ENCODE results near the gene UBN2. TPM values are rescaled to one million over a fixed set of nuclear protein-coding genes. Genes with fewer than 3 reads are reported as not detected.

Gene UBN2
- total and polyA plus RNA-seq, 2 of the 13 experiments (the other 11 are each of a cell fraction or from before 2014, with no cell fraction given) = 5.6 to 5.7 TPM

DNA sequence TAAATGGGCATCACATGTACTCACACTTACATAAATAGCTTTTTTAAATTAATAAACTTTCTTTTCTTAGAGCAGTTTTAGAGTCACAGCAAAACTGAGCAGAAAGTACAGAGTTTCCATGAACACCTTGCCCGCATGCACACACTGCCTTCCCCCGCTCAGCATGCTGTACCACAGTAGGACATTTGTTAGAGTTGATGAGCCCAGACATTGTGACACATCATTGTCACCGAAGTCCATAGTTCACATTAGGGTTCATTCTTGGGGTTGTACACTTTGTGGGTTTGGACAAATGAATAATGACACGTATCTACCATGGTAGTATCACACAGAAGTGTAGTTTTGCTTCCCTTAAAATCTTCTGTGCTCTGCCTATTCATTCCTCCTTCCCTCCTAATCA lies 23.7 kb downstream of the UBN2 start:
- Histone ChIP-seq H2AFZ (ENCODE audit: low read length) (no peak overlapping the region), H3K4me1 (ENCODE audit: insufficient read depth, low read length) (peaks cover 8% of the 10 kb centered on the region; the same call in 1 of the 2 replicates), H3K9me3 (ENCODE audit: low read length) (no peaks in the 10 kb centered on the region), H4K20me1 (ENCODE audit: insufficient read depth, low read length) (no peaks in the 10 kb centered on the region), H3K4me2 (ENCODE audit: low read depth, low read length) (no peak overlapping the region), H3K27ac (ENCODE audit: extremely low read length, insufficient read depth, low read length) (no peak overlapping the region), H3K9ac (ENCODE audit: insufficient read depth, low read depth, low read length) (no peak overlapping the region), H3K4me3 (replicated peaks in 1 of 3; ENCODE audit: insufficient read depth in 1 of 3, low read depth in 2 of 3, low read length in 3 of 3) (no peak overlapping the region), H3K27me3 (ENCODE audit: control insufficient read depth in 1 of 2, insufficient read depth in 2 of 2, low read length in 2 of 2) (no peaks in the 10 kb centered on the region), H3K36me3 (replicated peaks in 1 of 2; ENCODE audit: control insufficient read depth in 1 of 2, insufficient read depth in 2 of 2, low read length in 2 of 2) (peaks cover 8 to 41% of the 10 kb centered on the region in 2 experiments), H3K79me2 (ENCODE audit: insufficient read depth, low read length) (no peaks in the 10 kb centered on the region)
- ATAC-seq (no peak), FAIRE-seq (no peak), DNase-seq (ENCODE audit: low spot score) (peak; percentile 49)
- in situ Hi-C loops (cut with HindIII; ENCODE audit: extremely low pct_ligation_motif_present, low pct_unique_long_range_greater_than_20kb) (no loop called here), intact Hi-C loops (cut with micrococcal nuclease; ENCODE audit: unreplicated experiment) (no loop called here)
- ChIA-PET CTCF (ENCODE audit: low intra/inter-chr PET ratio, low total read pairs) (no interaction called here), POLR2A (no interaction called here)
- BruUV-seq (replicated peaks) = no TSS peak
- WGBS (ENCODE audit: low lambda C conversion rate) = 88% methylated on average over 4 of the region's 4 CpGs
- peak; percentile 52; the same call in 1 of the 2 replicates for TF ChIP-seq HNF4A (CRISPR knock-in tag; IDR thresholded peaks at IDR 0.05)
- no peak for TF ChIP-seq NFIC (IDR thresholded peaks at IDR 0.05; ENCODE audit: low read length)
- TF ChIP-seq TP53 (CRISPR knock-in tag; conservative IDR thresholded peaks at IDR 0.05) = no peak
- no peak for TF ChIP-seq ZSCAN12 (CRISPR knock-in tag; IDR thresholded peaks at IDR 0.05)
- TF ChIP-seq MATR3 (CRISPR knock-in tag; IDR thresholded peaks at IDR 0.05) = no peak
- TF ChIP-seq HOMEZ (CRISPR knock-in tag; IDR thresholded peaks at IDR 0.05; ENCODE audit: low read depth) = peak; percentile 59; the same call in 1 of the 2 replicates
- TF ChIP-seq ZSCAN20 (CRISPR knock-in tag; IDR thresholded peaks at IDR 0.05; ENCODE audit: borderline replicate concordance) = no peak
- TF ChIP-seq, protein P1, sequence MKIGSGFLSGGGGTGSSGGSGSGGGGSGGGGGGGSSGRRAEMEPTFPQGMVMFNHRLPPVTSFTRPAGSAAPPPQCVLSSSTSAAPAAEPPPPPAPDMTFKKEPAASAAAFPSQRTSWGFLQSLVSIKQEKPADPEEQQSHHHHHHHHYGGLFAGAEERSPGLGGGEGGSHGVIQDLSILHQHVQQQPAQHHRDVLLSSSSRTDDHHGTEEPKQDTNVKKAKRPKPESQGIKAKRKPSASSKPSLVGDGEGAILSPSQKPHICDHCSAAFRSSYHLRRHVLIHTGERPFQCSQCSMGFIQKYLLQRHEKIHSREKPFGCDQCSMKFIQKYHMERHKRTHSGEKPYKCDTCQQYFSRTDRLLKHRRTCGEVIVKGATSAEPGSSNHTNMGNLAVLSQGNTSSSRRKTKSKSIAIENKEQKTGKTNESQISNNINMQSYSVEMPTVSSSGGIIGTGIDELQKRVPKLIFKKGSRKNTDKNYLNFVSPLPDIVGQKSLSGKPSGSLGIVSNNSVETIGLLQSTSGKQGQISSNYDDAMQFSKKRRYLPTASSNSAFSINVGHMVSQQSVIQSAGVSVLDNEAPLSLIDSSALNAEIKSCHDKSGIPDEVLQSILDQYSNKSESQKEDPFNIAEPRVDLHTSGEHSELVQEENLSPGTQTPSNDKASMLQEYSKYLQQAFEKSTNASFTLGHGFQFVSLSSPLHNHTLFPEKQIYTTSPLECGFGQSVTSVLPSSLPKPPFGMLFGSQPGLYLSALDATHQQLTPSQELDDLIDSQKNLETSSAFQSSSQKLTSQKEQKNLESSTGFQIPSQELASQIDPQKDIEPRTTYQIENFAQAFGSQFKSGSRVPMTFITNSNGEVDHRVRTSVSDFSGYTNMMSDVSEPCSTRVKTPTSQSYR (CRISPR knock-in tag; IDR thresholded peaks at IDR 0.05; ENCODE audit: borderline replicate concordance) = peak; percentile 41; the same call in 1 of the 2 replicates
- peak; percentile 92 for TF ChIP-seq ZKSCAN1 (IDR thresholded peaks at IDR 0.05; ENCODE audit: low read length)
- TF ChIP-seq CEBPB (IDR thresholded peaks at IDR 0.05; ENCODE audit: borderline replicate concordance, low read depth, low read length) = peak; percentile 0; the same call in 1 of the 2 replicates
